ENCODE data around the gene BAHD1.

- TF ChIP-seq, protein P1, sequence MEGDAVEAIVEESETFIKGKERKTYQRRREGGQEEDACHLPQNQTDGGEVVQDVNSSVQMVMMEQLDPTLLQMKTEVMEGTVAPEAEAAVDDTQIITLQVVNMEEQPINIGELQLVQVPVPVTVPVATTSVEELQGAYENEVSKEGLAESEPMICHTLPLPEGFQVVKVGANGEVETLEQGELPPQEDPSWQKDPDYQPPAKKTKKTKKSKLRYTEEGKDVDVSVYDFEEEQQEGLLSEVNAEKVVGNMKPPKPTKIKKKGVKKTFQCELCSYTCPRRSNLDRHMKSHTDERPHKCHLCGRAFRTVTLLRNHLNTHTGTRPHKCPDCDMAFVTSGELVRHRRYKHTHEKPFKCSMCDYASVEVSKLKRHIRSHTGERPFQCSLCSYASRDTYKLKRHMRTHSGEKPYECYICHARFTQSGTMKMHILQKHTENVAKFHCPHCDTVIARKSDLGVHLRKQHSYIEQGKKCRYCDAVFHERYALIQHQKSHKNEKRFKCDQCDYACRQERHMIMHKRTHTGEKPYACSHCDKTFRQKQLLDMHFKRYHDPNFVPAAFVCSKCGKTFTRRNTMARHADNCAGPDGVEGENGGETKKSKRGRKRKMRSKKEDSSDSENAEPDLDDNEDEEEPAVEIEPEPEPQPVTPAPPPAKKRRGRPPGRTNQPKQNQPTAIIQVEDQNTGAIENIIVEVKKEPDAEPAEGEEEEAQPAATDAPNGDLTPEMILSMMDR (IDR thresholded peaks at IDR 0.05), result no peak
- TF ChIP-seq POLR2A (IDR thresholded peaks at IDR 0.05), result no peak
Observed at GRCh38 chr15:40444736-40445135, 4.0 kb downstream of the BAHD1 start.

All from adrenal gland (tissue), 5 donors.